MM.1S (cell line): Measurements from ENCODE around the gene NYAP1.

Experiments
- DNase-seq: peaks from one replicate; pipeline ENCODE4 v3.0.0-alpha.2; 2015
- H2AFZ ChIP-seq: fragments of 300-600 bp; sonication (generic); 2 replicates; pipeline ENCODE4 v1.6.0; 2016; ENCODE audit warnings: antibody characterized with exemption, low read length
- H3F3A ChIP-seq: fragments of 300-600 bp; sonication (generic); 2 replicates; pipeline ENCODE4 v1.6.1; 2016; ENCODE audit warnings: mild to moderate bottlenecking, antibody characterized with exemption, low read length, moderate library complexity, mixed read lengths; ENCODE audit not compliant: insufficient read depth
- H3K27ac ChIP-seq: fragments of 300-600 bp; sonication (generic); 2 replicates; pipeline ENCODE4 v1.5.1; 2016; ENCODE audit warnings: mild to moderate bottlenecking, low read length
- H3K27me3 ChIP-seq: fragments of 300-600 bp; sonication (generic); replicated peaks from 2 replicates; pipeline ENCODE4 v1.6.0; 2016; ENCODE audit warnings: low read length; ENCODE audit not compliant: insufficient read depth
- H3K36me3 ChIP-seq: fragments of 300-600 bp; sonication (generic); replicated peaks from 2 replicates; pipeline ENCODE4 v1.6.1; 2016; ENCODE audit warnings: mild to moderate bottlenecking, low read length, mixed read lengths; ENCODE audit not compliant: insufficient read depth
- H3K4me1 ChIP-seq: fragments of 300-600 bp; sonication (generic); 2 replicates; pipeline ENCODE4 v1.6.1; 2016; ENCODE audit warnings: low read length, mixed read lengths
- H3K4me2 ChIP-seq: fragments of 300-600 bp; sonication (generic); 2 replicates; pipeline ENCODE4 v1.6.0; 2016; ENCODE audit warnings: low read depth, low read length
- H3K4me3 ChIP-seq: fragments of 300-600 bp; sonication (generic); 2 replicates; pipeline ENCODE4 v1.5.1; 2016; ENCODE audit warnings: low read length, mixed read lengths
- H3K79me2 ChIP-seq: fragments of 300-600 bp; sonication (generic); 2 replicates; pipeline ENCODE4 v1.6.1; 2016; ENCODE audit warnings: mixed run types, low read length, mixed read lengths
- H3K9ac ChIP-seq: fragments of 300-600 bp; sonication (generic); 2 replicates; pipeline ENCODE4 v1.6.1; 2016; ENCODE audit warnings: low read length, mixed read lengths
- H3K9me2 ChIP-seq: fragments of 300-600 bp; sonication (generic); replicated peaks from 2 replicates; pipeline ENCODE4 v1.6.1; 2016; ENCODE audit warnings: mild to moderate bottlenecking, low read length, mixed read lengths; ENCODE audit not compliant: insufficient read depth
- H3K9me3 ChIP-seq: fragments of 300-600 bp; sonication (generic); replicated peaks from 2 replicates; pipeline ENCODE4 v1.6.1; 2016; ENCODE audit warnings: mild to moderate bottlenecking, low read length, mixed read lengths; ENCODE audit not compliant: insufficient read depth
- H4K20me1 ChIP-seq: fragments of 300-600 bp; sonication (generic); 2 replicates; pipeline ENCODE4 v1.6.1; 2016; ENCODE audit warnings: mild to moderate bottlenecking, low read length, moderate library complexity, mixed read lengths; ENCODE audit not compliant: insufficient read depth
- EZH2 ChIP-seq: fragments of 300-600 bp; sonication (generic); optimal IDR thresholded peaks from 2 replicates; pipeline ENCODE3; 2017; ENCODE audit warnings: low read depth, mild to moderate bottlenecking, antibody characterized with exemption, low read length, mixed read lengths
- EZH2phosphoT487 ChIP-seq: fragments of 300-600 bp; sonication (generic); IDR thresholded peaks from 2 replicates; pipeline ENCODE4 v1.6.1; 2018; ENCODE audit warnings: antibody characterized with exemption, low read length
- TF ChIP-seq, protein P1 (sequence below): fragments of 300-600 bp; sonication (generic); IDR thresholded peaks from 2 replicates; pipeline ENCODE4 v1.5.1; 2016; ENCODE audit warnings: antibody characterized with exemption, low read length, mixed read lengths

Gene NYAP1

DNA sequence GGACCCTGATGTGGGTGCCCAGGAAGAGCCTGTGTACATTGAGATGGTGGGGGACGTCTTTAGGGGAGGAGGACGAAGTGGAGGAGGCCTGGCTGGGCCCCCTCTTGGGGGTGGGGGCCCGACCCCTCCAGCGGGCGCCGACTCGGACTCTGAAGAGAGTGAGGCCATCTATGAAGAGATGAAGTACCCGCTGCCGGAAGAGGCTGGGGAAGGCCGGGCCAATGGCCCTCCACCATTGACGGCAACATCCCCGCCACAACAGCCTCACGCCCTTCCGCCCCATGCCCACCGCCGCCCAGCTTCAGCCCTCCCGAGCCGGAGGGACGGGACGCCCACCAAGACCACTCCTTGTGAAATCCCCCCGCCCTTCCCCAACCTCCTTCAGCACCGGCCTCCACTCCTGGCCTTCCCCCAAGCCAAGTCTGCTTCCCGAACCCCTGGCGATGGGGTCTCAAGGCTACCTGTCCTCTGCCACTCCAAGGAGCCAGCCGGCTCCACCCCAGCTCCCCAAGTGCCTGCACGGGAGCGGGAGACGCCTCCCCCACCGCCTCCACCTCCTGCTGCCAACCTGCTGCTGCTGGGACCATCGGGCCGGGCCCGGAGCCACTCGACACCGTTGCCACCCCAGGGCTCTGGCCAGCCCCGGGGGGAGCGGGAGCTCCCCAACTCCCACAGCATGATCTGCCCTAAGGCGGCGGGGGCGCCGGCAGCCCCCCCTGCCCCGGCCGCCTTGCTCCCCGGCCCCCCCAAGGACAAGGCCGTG, 4.8 kb downstream of the NYAP1 start:
- H3F3A ChIP-seq = no peaks in the 10 kb centered on the region
- H3K4me2 ChIP-seq = no peak overlapping the region
- no peak overlapping the region for H2AFZ ChIP-seq
- no peaks in the 10 kb centered on the region for H3K9me3 ChIP-seq
- no peaks in the 10 kb centered on the region for H3K4me1 ChIP-seq
- H3K79me2 ChIP-seq = no peaks in the 10 kb centered on the region
- no peak overlapping the region for H3K4me3 ChIP-seq
- H3K27ac ChIP-seq = no peak overlapping the region
- peaks cover 91% of the 10 kb centered on the region for H3K27me3 ChIP-seq
- DNase-seq = no peak
- TF ChIP-seq, protein P1, sequence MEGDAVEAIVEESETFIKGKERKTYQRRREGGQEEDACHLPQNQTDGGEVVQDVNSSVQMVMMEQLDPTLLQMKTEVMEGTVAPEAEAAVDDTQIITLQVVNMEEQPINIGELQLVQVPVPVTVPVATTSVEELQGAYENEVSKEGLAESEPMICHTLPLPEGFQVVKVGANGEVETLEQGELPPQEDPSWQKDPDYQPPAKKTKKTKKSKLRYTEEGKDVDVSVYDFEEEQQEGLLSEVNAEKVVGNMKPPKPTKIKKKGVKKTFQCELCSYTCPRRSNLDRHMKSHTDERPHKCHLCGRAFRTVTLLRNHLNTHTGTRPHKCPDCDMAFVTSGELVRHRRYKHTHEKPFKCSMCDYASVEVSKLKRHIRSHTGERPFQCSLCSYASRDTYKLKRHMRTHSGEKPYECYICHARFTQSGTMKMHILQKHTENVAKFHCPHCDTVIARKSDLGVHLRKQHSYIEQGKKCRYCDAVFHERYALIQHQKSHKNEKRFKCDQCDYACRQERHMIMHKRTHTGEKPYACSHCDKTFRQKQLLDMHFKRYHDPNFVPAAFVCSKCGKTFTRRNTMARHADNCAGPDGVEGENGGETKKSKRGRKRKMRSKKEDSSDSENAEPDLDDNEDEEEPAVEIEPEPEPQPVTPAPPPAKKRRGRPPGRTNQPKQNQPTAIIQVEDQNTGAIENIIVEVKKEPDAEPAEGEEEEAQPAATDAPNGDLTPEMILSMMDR = no peak
- TF ChIP-seq EZH2phosphoT487 (no peak), EZH2 (no peak)
- no peaks in the 10 kb centered on the region for H3K9me2 ChIP-seq
- H4K20me1 ChIP-seq = no peaks in the 10 kb centered on the region
- no peaks in the 10 kb centered on the region for H3K36me3 ChIP-seq
- H3K9ac ChIP-seq = no peak overlapping the region

DNA sequence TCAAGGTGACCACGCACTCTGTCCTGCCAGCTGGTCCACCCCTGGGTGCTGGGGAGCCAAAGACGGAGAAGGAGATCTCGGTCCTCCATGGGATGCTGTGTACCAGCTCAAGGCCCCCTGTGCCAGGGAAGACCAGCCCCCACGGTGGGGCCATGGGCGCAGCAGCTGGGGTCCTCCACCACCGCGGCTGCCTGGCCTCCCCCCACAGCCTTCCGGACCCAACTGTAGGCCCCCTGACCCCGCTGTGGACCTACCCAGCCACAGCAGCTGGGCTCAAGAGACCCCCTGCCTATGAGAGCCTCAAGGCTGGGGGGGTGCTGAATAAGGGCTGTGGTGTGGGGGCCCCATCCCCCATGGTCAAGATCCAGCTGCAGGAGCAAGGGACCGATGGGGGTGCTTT, 5.4 kb downstream of the NYAP1 start:
- Histone ChIP-seq H3K27me3 (peaks cover 93% of the 10 kb centered on the region), H3K9me2 (no peaks in the 10 kb centered on the region), H4K20me1 (no peaks in the 10 kb centered on the region), H3K36me3 (no peaks in the 10 kb centered on the region), H3K27ac (no peak overlapping the region), H3K79me2 (no peaks in the 10 kb centered on the region), H3F3A (no peaks in the 10 kb centered on the region), H2AFZ (no peak overlapping the region), H3K4me2 (no peak overlapping the region), H3K9me3 (no peaks in the 10 kb centered on the region), H3K4me3 (no peak overlapping the region), H3K9ac (no peak overlapping the region), H3K4me1 (no peaks in the 10 kb centered on the region)
- DNase-seq = no peak
- TF ChIP-seq EZH2 (no peak), EZH2phosphoT487 (no peak)
- TF ChIP-seq, protein P1 = no peak

DNA sequence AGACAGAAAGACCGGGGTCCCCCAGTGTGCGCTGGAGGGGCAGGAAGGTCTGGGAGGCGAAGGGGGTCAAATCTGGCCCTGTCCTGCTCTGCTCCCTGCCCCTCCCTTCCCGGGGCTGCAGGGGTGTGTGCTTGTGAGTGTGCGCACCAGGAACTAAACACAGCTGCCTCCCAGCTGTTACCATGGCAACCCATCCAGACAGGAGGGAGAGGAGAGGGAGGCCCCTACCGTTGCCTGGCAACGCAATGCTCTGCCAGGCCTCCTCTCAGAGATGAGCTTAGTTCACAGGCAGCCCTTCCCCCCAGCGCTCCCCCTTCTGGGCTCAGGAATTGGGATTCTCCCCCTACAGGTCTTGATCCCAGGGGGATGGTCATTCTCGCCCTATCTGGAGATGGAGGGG, 6.1 kb downstream of the NYAP1 start:
- no peaks in the 10 kb centered on the region for H3K79me2 ChIP-seq
- H3K9ac ChIP-seq = no peak overlapping the region
- no peaks in the 10 kb centered on the region for H3F3A ChIP-seq
- no peak for TF ChIP-seq EZH2
- no peak for TF ChIP-seq EZH2phosphoT487
- TF ChIP-seq, protein P1 = no peak
- no peaks in the 10 kb centered on the region for H3K9me2 ChIP-seq
- peak; percentile 56 for DNase-seq
- no peak overlapping the region for H3K27ac ChIP-seq
- peaks cover 89% of the 10 kb centered on the region for H3K27me3 ChIP-seq
- no peak overlapping the region for H3K4me2 ChIP-seq
- H3K4me1 ChIP-seq = no peaks in the 10 kb centered on the region
- H3K9me3 ChIP-seq = no peaks in the 10 kb centered on the region
- H3K4me3 ChIP-seq = no peak overlapping the region
- H2AFZ ChIP-seq = no peak overlapping the region
- H3K36me3 ChIP-seq = no peaks in the 10 kb centered on the region
- H4K20me1 ChIP-seq = no peaks in the 10 kb centered on the region
